Activated CD4-positive, alpha-beta T cell treated with anti-CD3 and anti-CD28 coated beads, Interleukin-2, amount 10 ng/mL, durations not matched to agents 7 days and 5 days (primary cell): Measurements from ENCODE around the gene PTPRN2. TPM values are rescaled to one million over a fixed set of nuclear protein-coding genes. Genes with fewer than 3 reads are reported as not detected.
"Not testable (repeated sequence)": the region's sequence is repeated elsewhere in the genome, so short reads cannot be mapped to it uniquely, and the experiment has no call there.

Experiments used
- CTCF ChIA-PET: fragments of 350-600 bp; sonication (Branson Sonifier 250); formaldehyde crosslinking; loops from one replicate; lab custom pipeline; 2021; ENCODE audit warnings: antibody characterized with exemption; lab: Charles Lee
- POLR2A ChIA-PET: fragments of 350-600 bp; sonication (Branson Sonifier 250); formaldehyde crosslinking; loops from one replicate; lab custom pipeline; 2021; ENCODE audit warnings: antibody characterized with exemption; lab: Charles Lee
- DNase-seq: peaks from one replicate; pipeline ENCODE4 v3.0.0-alpha.2; 2020
- H3K27ac Mint-ChIP-seq: one replicate; pipeline ENCODE4 v1.8.0; 2021; ENCODE audit warnings: mild to moderate bottlenecking, moderate library complexity, mixed read lengths
- H3K27me3 Mint-ChIP-seq: one replicate; pipeline ENCODE4 v1.8.0; 2021; ENCODE audit warnings: mixed read lengths
- H3K36me3 Mint-ChIP-seq: one replicate; pipeline ENCODE4 v1.8.0; 2021; ENCODE audit warnings: low read depth, mixed read lengths
- H3K4me1 Mint-ChIP-seq: one replicate; pipeline ENCODE4 v1.8.0; 2021; ENCODE audit warnings: mixed read lengths
- H3K4me3 Mint-ChIP-seq: one replicate; pipeline ENCODE4 v1.8.0; 2021; ENCODE audit warnings: mild to moderate bottlenecking, moderate library complexity, mixed read lengths
- H3K9me3 Mint-ChIP-seq: one replicate; pipeline ENCODE4 v1.8.0; 2021; ENCODE audit warnings: mixed read lengths
- total RNA-seq, 2 experiments: library from RNA; stranded (reverse); gene quantifications; one replicate each; pipeline ENCODE4 v1.2.3, GENCODE V29; 2021

The PTPRN2 gene
- total RNA-seq, 2 experiments from 2014 or later, result 2.6 to 2.7 TPM

DNA sequence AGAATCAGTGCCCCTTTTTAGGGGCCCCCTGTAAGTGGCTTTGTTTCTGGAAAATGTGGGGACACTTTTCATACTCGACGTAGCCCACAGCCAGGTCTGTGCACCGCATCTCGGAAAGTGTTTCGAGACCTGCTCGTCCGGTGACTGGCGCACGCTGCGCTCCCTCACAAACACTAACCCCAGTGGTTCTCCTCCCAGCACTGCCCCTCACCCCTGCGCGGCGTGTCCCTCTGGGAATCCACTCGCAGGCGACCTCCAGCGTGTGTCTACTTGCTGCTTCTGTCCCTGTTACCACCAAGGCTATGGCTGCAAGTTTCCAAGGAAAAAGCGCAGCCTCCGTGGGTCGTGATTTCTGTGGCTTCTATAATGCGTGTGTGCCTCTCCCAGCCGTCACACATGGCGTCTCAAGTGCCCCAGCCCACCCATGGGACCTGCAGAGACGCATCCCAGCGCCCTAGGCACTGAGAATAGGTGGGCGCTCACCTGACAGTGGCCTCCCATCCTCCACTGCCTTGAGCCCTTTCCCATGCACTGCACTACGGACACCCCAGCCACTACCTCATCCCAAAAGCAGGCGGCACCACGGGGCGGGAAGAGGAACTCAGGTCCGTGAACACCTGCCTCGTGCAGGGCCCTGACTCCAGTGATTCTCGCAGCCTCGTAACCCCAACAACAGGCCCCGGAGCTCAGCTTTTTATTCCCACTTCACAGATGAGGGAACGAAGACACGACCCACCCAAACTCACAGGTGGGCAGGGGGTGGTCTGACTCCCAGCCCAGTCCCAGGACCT lies 49.3 kb downstream of the PTPRN2 start:
- DNase-seq, result no peak
- POLR2A ChIA-PET, result no interaction called here
- Mint-ChIP-seq H3K27me3 (no peaks in the 10 kb centered on the region), H3K4me3 (no peak overlapping the region), H3K9me3 (no peaks in the 10 kb centered on the region), H3K4me1 (peaks cover 1% of the 10 kb centered on the region), H3K27ac (no peak overlapping the region), H3K36me3 (no peaks in the 10 kb centered on the region)
- CTCF ChIA-PET, result no interaction called here

DNA sequence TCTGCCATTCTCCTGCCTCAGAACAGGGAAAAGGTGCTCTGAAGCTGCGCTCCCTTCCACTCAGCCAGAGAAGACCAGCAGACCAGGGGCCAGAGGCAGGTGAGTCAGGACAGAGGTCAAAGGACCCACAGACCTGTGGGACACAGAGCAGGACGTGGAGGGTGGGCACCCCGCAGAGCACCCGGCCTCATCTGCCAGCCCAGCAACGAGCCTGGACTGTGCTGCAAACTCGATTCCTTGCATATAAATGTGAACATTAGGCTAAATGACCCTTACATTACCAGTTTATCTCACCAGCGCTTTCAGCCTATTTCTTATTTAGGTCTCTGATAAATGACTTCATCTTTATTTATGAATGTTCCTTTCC lies 50.1 kb downstream of the PTPRN2 start:
- DNase-seq, result no peak
- Mint-ChIP-seq H3K4me3 (no peak overlapping the region), H3K36me3 (no peaks in the 10 kb centered on the region), H3K27me3 (no peaks in the 10 kb centered on the region), H3K4me1 (peaks cover 1% of the 10 kb centered on the region), H3K27ac (no peak overlapping the region), H3K9me3 (no peaks in the 10 kb centered on the region)
- ChIA-PET CTCF (no interaction called here), POLR2A (no interaction called here)

DNA sequence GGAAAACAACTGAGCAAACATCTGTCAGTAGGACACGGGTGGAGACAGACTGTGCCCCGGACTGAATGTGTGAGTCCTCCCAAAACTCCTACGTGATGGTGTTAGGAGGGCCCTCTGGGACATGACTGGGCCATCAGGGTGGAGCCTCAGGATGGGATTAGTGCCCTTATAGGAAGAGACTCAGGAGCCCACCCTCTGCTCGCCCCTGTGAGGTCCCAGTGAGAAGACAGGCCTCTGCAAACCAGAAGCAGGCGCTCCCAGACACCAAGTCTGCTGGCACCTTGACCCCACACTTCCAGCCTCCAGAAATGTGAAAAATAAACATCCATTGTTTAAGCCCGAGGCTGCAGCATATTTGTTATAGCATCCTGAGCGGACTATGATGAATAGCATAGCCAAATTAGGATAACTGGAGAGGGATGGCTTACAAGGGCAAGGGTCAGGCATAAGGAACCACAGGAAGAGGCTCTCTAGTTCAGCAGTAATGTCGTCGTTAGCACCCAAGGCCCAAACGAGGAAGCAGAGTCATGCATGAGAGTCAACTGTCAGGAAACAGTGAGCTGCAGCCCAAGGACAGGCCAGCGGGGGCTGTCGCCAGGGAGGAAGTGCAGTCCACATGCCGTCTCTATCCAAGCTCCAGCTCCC lies 50.6 kb downstream of the PTPRN2 start:
- Mint-ChIP-seq H3K36me3 (no peaks in the 10 kb centered on the region), H3K9me3 (no peaks in the 10 kb centered on the region), H3K27me3 (no peaks in the 10 kb centered on the region), H3K4me3 (no peak overlapping the region), H3K27ac (no peak overlapping the region), H3K4me1 (peaks cover 1% of the 10 kb centered on the region)
- POLR2A ChIA-PET, result no interaction called here
- CTCF ChIA-PET, result no interaction called here
- DNase-seq, result no peak

DNA sequence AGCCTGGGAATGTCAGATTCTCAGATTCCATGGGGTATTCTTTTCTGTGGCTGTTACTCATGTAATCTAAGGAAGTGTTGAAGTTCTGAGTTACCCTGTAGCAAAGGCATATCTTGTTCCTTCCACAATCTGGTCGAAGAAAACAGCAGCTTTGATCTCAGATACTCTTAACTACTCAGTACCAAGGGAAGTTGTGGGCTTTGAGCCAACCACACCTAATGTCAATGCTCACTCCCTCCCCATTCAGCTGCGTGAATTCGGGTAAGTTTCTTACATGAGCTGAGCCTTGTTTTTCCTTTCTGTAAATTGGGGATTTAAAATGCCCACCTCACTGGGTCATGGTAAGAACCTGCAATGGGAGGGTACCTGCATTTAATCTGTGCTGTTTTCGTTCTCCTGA lies 52.5 kb downstream of the PTPRN2 start:
- no peak overlapping the region for H3K27ac Mint-ChIP-seq
- DNase-seq, result no peak
- no peaks in the 10 kb centered on the region for H3K27me3 Mint-ChIP-seq
- ChIA-PET CTCF (no interaction called here), POLR2A (no interaction called here)
- peaks cover 1% of the 10 kb centered on the region for H3K4me1 Mint-ChIP-seq
- no peak overlapping the region for H3K4me3 Mint-ChIP-seq
- H3K9me3 Mint-ChIP-seq, result no peaks in the 10 kb centered on the region
- no peaks in the 10 kb centered on the region for H3K36me3 Mint-ChIP-seq

DNA sequence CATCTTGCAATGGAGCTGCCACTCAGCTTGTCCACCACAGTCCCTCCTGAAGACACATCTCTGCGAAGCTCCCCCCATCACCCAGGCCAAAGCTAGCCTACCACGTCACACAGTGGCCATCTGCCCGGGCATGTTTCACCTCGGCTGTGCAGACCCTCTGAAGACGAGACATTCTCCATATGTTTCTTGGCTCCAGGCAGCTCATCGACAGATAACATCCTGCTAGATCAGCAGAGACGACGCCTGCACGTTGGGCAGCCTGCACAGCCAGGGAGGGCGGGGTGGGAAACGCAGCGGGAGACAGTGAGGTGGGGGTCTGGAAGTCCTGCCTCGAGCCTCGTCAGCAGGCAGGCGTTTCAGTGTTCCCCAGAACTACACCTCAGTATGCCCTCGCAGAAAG lies 53.0 kb downstream of the PTPRN2 start:
- CTCF ChIA-PET, result no interaction called here
- POLR2A ChIA-PET, result no interaction called here

DNA sequence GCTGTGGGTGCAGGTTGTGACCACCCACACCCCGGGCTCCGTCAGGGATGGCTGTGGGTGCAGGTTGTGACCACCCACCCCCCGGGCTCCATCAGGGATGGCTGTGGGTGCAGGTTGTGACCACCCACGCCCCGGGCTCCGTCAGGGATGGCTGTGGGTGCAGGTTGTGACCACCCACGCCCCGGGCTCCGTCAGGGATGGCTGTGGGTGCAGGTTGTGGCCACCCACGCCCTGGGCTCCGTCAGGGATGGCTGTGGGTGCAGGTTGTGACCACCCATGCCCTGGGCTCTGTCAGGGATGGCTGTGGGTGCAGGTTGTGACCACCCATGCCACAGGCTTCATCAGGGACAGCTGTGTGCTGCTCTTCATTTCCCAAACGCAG lies 53.5 kb downstream of the PTPRN2 start:
- H3K27ac Mint-ChIP-seq, H3K27me3 Mint-ChIP-seq, H3K9me3 Mint-ChIP-seq, CTCF ChIA-PET, H3K4me3 Mint-ChIP-seq, POLR2A ChIA-PET, DNase-seq, H3K4me1 Mint-ChIP-seq, H3K36me3 Mint-ChIP-seq: not testable (repeated sequence)

More for the DNA sequence above, 53.0 kb downstream of the PTPRN2 start:
- no peaks in the 10 kb centered on the region for H3K27me3 Mint-ChIP-seq
- no peak overlapping the region for H3K4me3 Mint-ChIP-seq
- no peak overlapping the region for H3K27ac Mint-ChIP-seq
- no peaks in the 10 kb centered on the region for H3K36me3 Mint-ChIP-seq
- H3K9me3 Mint-ChIP-seq, result no peaks in the 10 kb centered on the region
- no peak for DNase-seq
- peaks cover 1% of the 10 kb centered on the region for H3K4me1 Mint-ChIP-seq

DNA sequence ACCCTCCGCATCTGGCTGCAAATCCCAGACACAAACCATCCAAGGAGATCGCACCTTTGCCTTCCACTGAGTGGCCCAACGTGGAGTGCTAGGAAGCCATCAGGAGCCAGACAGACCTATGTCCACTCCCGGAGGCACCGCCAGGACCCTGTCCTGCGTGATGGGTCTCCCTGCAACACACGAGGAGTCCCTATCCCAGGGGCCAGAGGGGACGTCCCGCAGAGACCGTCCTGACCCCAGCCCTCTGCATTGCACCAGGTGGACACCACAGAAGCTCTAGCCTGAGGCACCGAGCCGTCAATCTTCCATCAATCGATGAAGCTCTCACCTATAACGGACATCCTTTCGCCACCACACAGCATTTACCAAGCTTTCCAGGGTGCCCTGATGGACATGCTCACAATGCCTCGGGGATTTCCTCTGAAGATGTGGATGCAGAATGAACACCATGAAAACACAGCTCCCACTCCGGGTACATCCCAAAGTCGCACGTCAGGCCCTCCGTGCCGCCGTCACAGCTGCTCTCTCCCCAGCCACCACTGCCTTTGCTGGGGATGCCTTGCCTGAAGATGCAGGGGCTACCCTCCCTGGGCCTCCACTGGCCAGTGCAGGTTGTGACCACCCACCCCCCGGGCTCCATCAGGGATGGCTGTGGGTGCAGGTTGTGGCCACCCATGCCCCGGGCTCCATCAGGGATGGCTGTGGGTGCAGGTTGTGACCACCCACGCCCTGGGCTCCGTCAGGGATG lies 54.1 kb downstream of the PTPRN2 start:
- ChIA-PET POLR2A (no interaction called here), CTCF (no interaction called here)

DNA sequence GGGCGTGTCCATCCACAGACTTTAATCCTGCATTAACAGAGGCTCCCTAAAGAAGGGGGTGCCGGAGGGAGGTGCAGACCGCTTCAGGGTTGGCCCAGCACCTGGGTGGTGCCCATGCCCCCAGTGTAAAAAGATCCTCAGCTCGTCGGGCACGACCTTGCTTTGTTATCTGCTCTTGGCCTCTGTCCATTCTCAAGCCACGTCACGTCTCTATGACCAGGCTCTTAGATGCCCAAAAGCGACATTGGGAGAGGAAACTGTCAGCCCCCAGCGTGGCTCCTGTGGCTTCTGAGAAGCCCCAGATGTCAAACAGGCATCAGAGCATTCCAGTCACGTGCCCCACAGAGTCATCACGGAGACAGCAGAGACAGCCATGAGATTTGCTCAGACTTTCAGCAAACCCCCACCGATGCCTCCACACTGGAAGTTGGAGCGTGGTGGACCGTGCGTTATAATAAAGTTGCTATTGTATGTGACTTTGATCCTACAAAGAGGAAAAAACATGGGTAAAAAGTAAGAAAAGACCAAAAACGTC lies 55.5 kb downstream of the PTPRN2 start:
- no peaks in the 10 kb centered on the region for H3K36me3 Mint-ChIP-seq
- ChIA-PET CTCF (no interaction called here), POLR2A (no interaction called here)
- no peaks in the 10 kb centered on the region for H3K9me3 Mint-ChIP-seq
- no peak overlapping the region for H3K4me3 Mint-ChIP-seq
- peaks cover 1% of the 10 kb centered on the region for H3K4me1 Mint-ChIP-seq
- H3K27ac Mint-ChIP-seq, result no peak overlapping the region
- no peaks in the 10 kb centered on the region for H3K27me3 Mint-ChIP-seq
- DNase-seq, result no peak

More for the DNA sequence above, 54.1 kb downstream of the PTPRN2 start:
- Mint-ChIP-seq H3K27me3 (no peaks in the 10 kb centered on the region), H3K4me1 (peaks cover 1% of the 10 kb centered on the region), H3K36me3 (no peaks in the 10 kb centered on the region), H3K27ac (no peak overlapping the region), H3K4me3 (no peak overlapping the region), H3K9me3 (no peaks in the 10 kb centered on the region)
- no peak for DNase-seq

DNA sequence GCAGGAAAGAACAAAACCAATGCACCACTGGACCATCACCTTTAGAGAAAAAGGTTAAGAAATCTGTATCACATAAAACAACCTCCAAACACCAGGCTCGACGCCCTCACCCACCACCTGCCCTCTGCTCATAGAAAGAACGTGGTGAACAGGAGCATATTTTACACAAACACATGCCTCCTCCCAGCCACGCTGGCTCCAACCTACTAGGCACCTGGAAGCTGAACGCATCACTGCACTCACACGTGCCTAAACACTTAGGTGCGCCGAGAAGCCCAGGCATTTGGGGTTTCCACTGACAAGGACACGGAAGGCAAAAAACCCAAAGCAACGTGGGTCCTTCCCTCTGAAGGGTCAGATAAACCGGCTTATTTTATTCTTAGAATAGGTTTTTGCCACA lies 56.0 kb downstream of the PTPRN2 start:
- ChIA-PET CTCF (no interaction called here), POLR2A (no interaction called here)
- Mint-ChIP-seq H3K4me1 (peaks cover 1% of the 10 kb centered on the region), H3K27me3 (no peaks in the 10 kb centered on the region), H3K27ac (no peak overlapping the region), H3K9me3 (no peaks in the 10 kb centered on the region), H3K4me3 (no peak overlapping the region), H3K36me3 (no peaks in the 10 kb centered on the region)
- DNase-seq, result no peak

DNA sequence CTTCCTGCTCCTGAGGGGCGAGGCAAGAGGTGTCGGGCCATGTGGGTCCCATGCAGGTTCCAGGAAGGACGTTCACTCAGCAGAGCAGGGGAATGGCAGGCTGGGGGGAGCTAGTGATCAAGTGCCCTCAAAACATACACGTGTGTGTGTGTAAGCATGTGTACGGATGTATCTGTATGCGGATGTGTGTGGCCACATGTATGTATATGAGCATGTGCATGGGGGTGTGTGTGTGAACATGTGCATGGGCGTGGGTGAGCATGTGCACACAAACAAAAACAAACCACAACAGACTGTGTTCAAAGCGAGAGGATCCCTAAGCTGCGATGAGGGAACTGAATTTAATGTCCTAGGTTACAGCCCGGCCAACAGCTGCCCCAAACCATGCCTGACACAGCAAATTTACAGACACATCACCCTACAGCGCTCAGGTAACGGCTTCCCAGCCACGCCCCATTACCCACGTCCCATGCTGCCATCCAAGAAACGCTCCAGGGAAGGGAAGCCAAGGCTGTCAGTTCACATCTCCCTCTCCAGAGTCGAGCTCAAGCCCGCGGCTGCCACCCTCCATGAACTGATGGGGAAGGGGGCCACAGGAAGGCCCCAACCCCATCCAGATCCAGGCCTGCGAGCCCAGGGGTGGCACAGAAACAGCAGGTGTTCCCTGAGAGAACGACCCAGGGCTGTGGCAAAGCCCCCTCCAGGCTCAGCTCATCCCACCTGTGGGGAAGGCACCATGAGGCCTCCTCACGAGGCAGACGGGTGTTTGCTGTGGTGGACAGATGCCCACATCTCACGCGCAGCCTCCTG lies 56.6 kb downstream of the PTPRN2 start:
- ChIA-PET CTCF (no interaction called here), POLR2A (no interaction called here)
- H3K4me3 Mint-ChIP-seq, result no peak overlapping the region
- no peak for DNase-seq
- no peaks in the 10 kb centered on the region for H3K36me3 Mint-ChIP-seq
- H3K4me1 Mint-ChIP-seq, result peaks cover 1% of the 10 kb centered on the region
- H3K9me3 Mint-ChIP-seq, result no peaks in the 10 kb centered on the region
- H3K27me3 Mint-ChIP-seq, result no peaks in the 10 kb centered on the region
- H3K27ac Mint-ChIP-seq, result no peak overlapping the region

DNA sequence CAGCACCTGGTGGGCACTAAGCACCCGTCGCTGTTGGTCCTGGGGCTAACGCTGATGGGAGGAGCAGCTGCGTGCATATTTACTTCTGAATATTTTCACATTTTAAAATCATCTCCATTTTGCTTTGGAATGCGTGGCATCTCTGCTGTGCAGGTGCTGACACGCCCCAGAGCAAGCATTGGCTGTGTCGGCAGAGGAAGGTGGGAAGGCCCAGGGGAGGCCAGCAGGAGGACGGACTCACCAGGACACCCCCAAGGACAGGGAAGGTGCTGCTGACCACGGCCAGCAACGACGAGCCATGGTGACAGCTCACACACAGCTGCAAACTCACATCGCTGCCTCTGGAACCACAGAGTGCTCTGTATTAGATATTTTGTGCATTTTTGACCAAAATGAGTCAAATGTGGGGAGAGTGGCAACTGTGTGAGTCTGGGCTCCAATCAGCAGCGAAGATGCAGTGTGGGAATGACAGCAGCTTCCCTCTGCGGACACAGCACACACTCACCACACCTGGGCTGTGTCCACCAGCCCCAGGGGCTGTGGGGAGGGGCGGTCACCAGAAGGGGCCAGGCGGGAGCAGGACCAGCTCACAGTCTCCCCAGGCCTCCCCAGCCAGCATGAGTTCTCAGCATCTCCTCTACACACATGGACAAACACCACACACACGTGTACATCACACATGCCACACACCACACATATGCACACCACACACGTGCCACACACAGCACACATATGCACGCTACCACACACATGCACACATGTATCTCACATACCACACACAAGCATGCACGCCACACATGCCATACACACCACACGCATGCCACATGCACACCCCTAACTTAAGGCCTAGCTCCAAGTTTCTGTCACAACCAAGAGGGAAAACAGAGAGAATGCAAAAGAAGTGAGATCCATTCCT lies 58.2 kb downstream of the PTPRN2 start:
- Mint-ChIP-seq H3K36me3 (no peaks in the 10 kb centered on the region), H3K4me3 (no peak overlapping the region), H3K4me1 (no peaks in the 10 kb centered on the region), H3K9me3 (no peaks in the 10 kb centered on the region), H3K27me3 (no peaks in the 10 kb centered on the region), H3K27ac (no peak overlapping the region)
- no peak for DNase-seq
- POLR2A ChIA-PET, result no interaction called here
- CTCF ChIA-PET, result no interaction called here
